K562 treated with DMSO at 1 percent for 12 hours (cell line): ENCODE measurements around the gene TNNT1. TPM values are rescaled to one million over a fixed set of nuclear protein-coding genes. Genes with fewer than 3 reads are reported as not detected.

ENCODE experiments used
- total RNA-seq: library from RNA; unstranded; fragments of 300-600 nt; gene quantifications from 2 replicates; pipeline ENCODE4 v1.2.3, GENCODE V29; 2022; ENCODE audit not compliant: insufficient read depth

The TNNT1 gene, protein sequence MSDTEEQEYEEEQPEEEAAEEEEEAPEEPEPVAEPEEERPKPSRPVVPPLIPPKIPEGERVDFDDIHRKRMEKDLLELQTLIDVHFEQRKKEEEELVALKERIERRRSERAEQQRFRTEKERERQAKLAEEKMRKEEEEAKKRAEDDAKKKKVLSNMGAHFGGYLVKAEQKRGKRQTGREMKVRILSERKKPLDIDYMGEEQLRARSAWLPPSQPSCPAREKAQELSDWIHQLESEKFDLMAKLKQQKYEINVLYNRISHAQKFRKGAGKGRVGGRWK
- total RNA-seq = 273 and 285 TPM in 2 replicates

GRCh38 chr19:55149078-55150003, at the start of gene TNNT1:
TSS of gene TNNT1 (minus strand) at chr19:55149206. CDS start at chr19:55147157, 2,049 bp downstream.

DNA sequence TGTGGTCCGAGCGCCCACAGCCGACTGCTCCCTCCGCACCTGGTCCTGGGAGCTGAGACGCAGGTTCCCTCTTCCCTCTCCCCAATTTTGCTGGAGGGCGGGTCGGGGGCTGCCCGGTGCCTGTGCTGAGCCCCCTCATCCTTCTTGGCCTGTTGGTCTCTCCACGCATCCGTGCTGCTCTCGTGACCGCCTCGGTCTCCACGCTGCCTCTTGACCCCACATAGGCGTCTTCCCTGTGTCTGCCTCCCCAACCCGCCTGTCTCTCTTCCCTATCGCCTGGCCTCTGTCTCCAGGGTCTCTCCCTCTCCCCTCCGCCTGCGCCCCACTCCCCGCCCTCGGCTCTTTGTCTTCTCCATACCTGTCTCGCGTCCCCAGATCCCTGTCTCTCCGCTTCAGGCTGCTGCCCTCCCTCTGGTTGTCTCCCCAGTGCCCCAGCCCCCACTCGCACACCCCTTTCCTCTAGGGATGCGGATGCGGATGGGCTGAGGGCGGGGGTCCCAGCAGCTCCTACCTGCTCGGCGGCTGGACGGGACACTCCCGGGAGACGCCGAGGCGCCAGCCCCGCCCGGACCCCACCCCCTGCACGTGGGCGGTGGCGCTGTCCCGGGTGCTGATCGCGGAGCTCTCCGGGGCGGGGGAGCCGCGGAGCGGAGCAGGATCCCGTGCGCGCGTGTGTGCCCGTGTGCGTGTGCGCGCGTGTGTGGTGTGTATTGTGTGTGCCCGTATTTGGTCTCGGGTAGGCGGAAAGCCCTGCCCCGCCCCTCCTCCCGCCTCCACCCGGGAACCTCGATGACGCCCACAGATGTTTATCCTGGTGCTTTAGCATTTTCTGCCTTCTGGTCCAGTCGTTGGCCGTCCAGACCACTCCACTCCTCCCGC, 30.8 kb upstream of the TNNT1 start, which contains the start of gene SYT5:
SYT5 (minus strand) TSS at position 684 of the 879 bp plus-strand sequence. CDS start 1,248 bp downstream, outside the sequence.

GRCh38 chr19:55166530-55167268, 17.7 kb upstream of the TNNT1 start, which contains the start of gene DNAAF3:
TSS of gene DNAAF3 (minus strand) at chr19:55166613. CDS start at chr19:55166413, 200 bp downstream.

GRCh38 chr19:55157064-55157908, 8.3 kb upstream of the TNNT1 start, which contains the start of gene TNNI3:
TSS of gene TNNI3 (minus strand) at chr19:55157732. CDS start at chr19:55157589, 143 bp downstream.

GRCh38 chr19:55116859-55117662, 31.9 kb downstream of the TNNT1 start, which contains the start of gene PPP1R12C:
TSS of gene PPP1R12C (minus strand) at chr19:55117637. CDS start at chr19:55117543, 94 bp downstream.

Other genes starting within 250 kb of the TNNT1 start
- gene NCR1, start 243.1 kb downstream of the TNNT1 start, total RNA-seq = not detected in 2 replicates
- gene NLRP7, start 201.7 kb downstream of the TNNT1 start, total RNA-seq = 0.19 TPM in 1 of 2 replicates, not detected in the other
- 21.9 and 41.0 TPM in 2 replicates for gene NLRP2, start 182.8 kb downstream of the TNNT1 start, total RNA-seq
- 0.97 and 1.4 TPM in 2 replicates for gene GP6, start 110.9 kb downstream of the TNNT1 start, total RNA-seq
- gene RDH13, start 86.1 kb downstream of the TNNT1 start, total RNA-seq = 20.5 and 29.5 TPM in 2 replicates
- gene EPS8L1, start 73.3 kb downstream of the TNNT1 start, total RNA-seq = 15.4 and 16.9 TPM in 2 replicates
- 85.5 and 96.1 TPM in 2 replicates for gene PPP1R12C, start 31.6 kb downstream of the TNNT1 start, total RNA-seq
- gene TNNI3, start 8.5 kb upstream of the TNNT1 start, total RNA-seq = 40.1 and 85.1 TPM in 2 replicates
- gene DNAAF3, start 17.4 kb upstream of the TNNT1 start, total RNA-seq = 10.1 and 13.7 TPM in 2 replicates
- 1.7 and 2.5 TPM in 2 replicates for gene SYT5, start 31.1 kb upstream of the TNNT1 start, total RNA-seq
- gene PTPRH, start 60.3 kb upstream of the TNNT1 start, total RNA-seq = 21.5 and 35.6 TPM in 2 replicates
- 11.5 and 15.2 TPM in 2 replicates for gene TMEM86B, start 79.6 kb upstream of the TNNT1 start, total RNA-seq
- gene PPP6R1, start 109.8 kb upstream of the TNNT1 start, total RNA-seq = 46.2 and 90.6 TPM in 2 replicates
- 58.4 and 81.1 TPM in 2 replicates for gene HSPBP1, start 130.9 kb upstream of the TNNT1 start, total RNA-seq
- gene BRSK1, start 134.8 kb upstream of the TNNT1 start, total RNA-seq = 4.5 and 10.7 TPM in 2 replicates
- 2.9 and 5.4 TPM in 2 replicates for gene TMEM150B, start 176.1 kb upstream of the TNNT1 start, total RNA-seq
- 51.9 and 64.6 TPM in 2 replicates for gene KMT5C, start 190.7 kb upstream of the TNNT1 start, total RNA-seq
- 0.33 and 0.78 TPM in 2 replicates for gene COX6B2, start 205.5 kb upstream of the TNNT1 start, total RNA-seq
- not detected in 2 replicates for gene GARIN5B, start 214.1 kb upstream of the TNNT1 start, total RNA-seq
- not detected in 2 replicates for gene IL11, start 221.3 kb upstream of the TNNT1 start, total RNA-seq
- gene TMEM190, start 227.6 kb upstream of the TNNT1 start, total RNA-seq = not detected in 2 replicates
- gene TMEM238, start 235.1 kb upstream of the TNNT1 start, total RNA-seq = 13.7 and 15.5 TPM in 2 replicates
- 3,491 and 4,700 TPM in 2 replicates for gene RPL28, start 236.7 kb upstream of the TNNT1 start, total RNA-seq